ENCODE results near the gene CELF2. TPM values are rescaled to one million over a fixed set of nuclear protein-coding genes. Genes with fewer than 3 reads are reported as not detected.

Gene CELF2
- total RNA-seq, 4 donors from 2014 or later, result 8.7 to 28.6 (median 22.9) TPM

- H3K27me3 ChIP-seq, result no peaks in the 10 kb centered on the region
- no peaks in the 10 kb centered on the region for H3K9me3 ChIP-seq
- WGBS, result 82% methylated on average over 8 of the region's 8 CpGs
- peaks cover 26% of the 10 kb centered on the region for H3K36me3 ChIP-seq
- no peak overlapping the region for H3K4me3 ChIP-seq
- no peaks in the 10 kb centered on the region for H3K4me1 ChIP-seq
- no peak for DNase-seq (ENCODE audit: low spot score in 2 of 2)
- H3K27ac ChIP-seq, result no peak overlapping the region
- TF ChIP-seq POLR2A (IDR thresholded peaks at IDR 0.05) (no peak), CTCF (IDR thresholded peaks at IDR 0.05) (no peak), POLR2AphosphoS5 (IDR thresholded peaks at IDR 0.05) (no peak), EP300 (IDR thresholded peaks at IDR 0.05) (no peak)
Observed at GRCh38 chr10:11282661-11283060, 265.0 kb downstream of the CELF2 start.

- H3K4me3 ChIP-seq, result no peak overlapping the region
- no peak overlapping the region for H3K27ac ChIP-seq
- H3K36me3 ChIP-seq, result peaks cover 28% of the 10 kb centered on the region
- H3K4me1 ChIP-seq, result peaks cover 7% of the 10 kb centered on the region
- 83% methylated on average over 7 of the region's 7 CpGs for WGBS
- H3K27me3 ChIP-seq, result no peaks in the 10 kb centered on the region
- no peaks in the 10 kb centered on the region for H3K9me3 ChIP-seq
- DNase-seq (ENCODE audit: low spot score in 2 of 2), result no peak
- no peak for TF ChIP-seq POLR2AphosphoS5 (IDR thresholded peaks at IDR 0.05)
- TF ChIP-seq CTCF (IDR thresholded peaks at IDR 0.05), result no peak
- no peak for TF ChIP-seq EP300 (IDR thresholded peaks at IDR 0.05)
- no peak for TF ChIP-seq POLR2A (IDR thresholded peaks at IDR 0.05)
Observed at GRCh38 chr10:11284291-11285085, 266.8 kb downstream of the CELF2 start.

- peaks cover 29% of the 10 kb centered on the region for H3K36me3 ChIP-seq
- peaks cover 7% of the 10 kb centered on the region for H3K4me1 ChIP-seq
- TF ChIP-seq CTCF (IDR thresholded peaks at IDR 0.05) (no peak), POLR2AphosphoS5 (IDR thresholded peaks at IDR 0.05) (no peak), EP300 (IDR thresholded peaks at IDR 0.05) (no peak), POLR2A (IDR thresholded peaks at IDR 0.05) (no peak)
- no peaks in the 10 kb centered on the region for H3K27me3 ChIP-seq
- H3K9me3 ChIP-seq, result no peaks in the 10 kb centered on the region
- no peak for DNase-seq (ENCODE audit: low spot score in 2 of 2)
- H3K27ac ChIP-seq, result no peak overlapping the region
- H3K4me3 ChIP-seq, result no peak overlapping the region
- 79% methylated on average over 4 of the region's 4 CpGs for WGBS
Observed at GRCh38 chr10:11285171-11285570, 267.5 kb downstream of the CELF2 start.

GRCh38 chr10:11286261-11286852, 268.7 kb downstream of the CELF2 start:
- H3K27ac ChIP-seq, result no peak overlapping the region
- TF ChIP-seq CTCF (IDR thresholded peaks at IDR 0.05), result no peak
- TF ChIP-seq EP300 (IDR thresholded peaks at IDR 0.05), result no peak
- TF ChIP-seq POLR2A (IDR thresholded peaks at IDR 0.05), result no peak
- TF ChIP-seq POLR2AphosphoS5 (IDR thresholded peaks at IDR 0.05), result no peak
- no peak for DNase-seq (ENCODE audit: low spot score in 2 of 2)
- H3K9me3 ChIP-seq, result no peaks in the 10 kb centered on the region
- H3K4me3 ChIP-seq, result no peak overlapping the region
- 89% methylated on average over 7 of the region's 7 CpGs for WGBS
- H3K36me3 ChIP-seq, result peaks cover 25% of the 10 kb centered on the region
- no peaks in the 10 kb centered on the region for H3K27me3 ChIP-seq
- peaks cover 7% of the 10 kb centered on the region for H3K4me1 ChIP-seq

GRCh38 chr10:11288302-11288701, 270.6 kb downstream of the CELF2 start:
- no peak for DNase-seq (ENCODE audit: low spot score in 2 of 2)
- 83% methylated on average over 13 of the region's 13 CpGs for WGBS
- peaks cover 41% of the 10 kb centered on the region for H3K36me3 ChIP-seq

More at GRCh38 chr10:11288302-11288701, 270.6 kb downstream of the CELF2 start:
- Histone ChIP-seq H3K27ac (no peak overlapping the region), H3K27me3 (no peaks in the 10 kb centered on the region), H3K4me1 (peaks cover 7% of the 10 kb centered on the region), H3K4me3 (no peak overlapping the region), H3K9me3 (no peaks in the 10 kb centered on the region)
- TF ChIP-seq POLR2A (IDR thresholded peaks at IDR 0.05) (no peak), EP300 (IDR thresholded peaks at IDR 0.05) (no peak), CTCF (IDR thresholded peaks at IDR 0.05) (no peak), POLR2AphosphoS5 (IDR thresholded peaks at IDR 0.05) (no peak)

Measured in suprapubic skin (tissue), 4 donors.